K562 (cell line): ENCODE measurements around the gene VEGFB. TPM values are rescaled to one million over a fixed set of nuclear protein-coding genes. Genes with fewer than 3 reads are reported as not detected.

Experiments
- ATAC-seq: fragments of 200-7000 bp; cut with Tn5 transposase; 3 replicates; pipeline ENCODE4 v1.9.1; 2020; ENCODE audit warnings: moderate library complexity
- BruUV-seq: library from RNA; stranded (reverse); fragments of 400-500 nt; replicated peaks from 2 replicates; lab custom pipeline; 2021; lab: Mats Ljungman, UMichigan
- CTCF ChIA-PET: fragments of 300-600 bp; formaldehyde crosslinking; extraction: SDS; loops from one replicate; lab custom pipeline; 2021; ENCODE audit warnings: low intra/inter-chr PET ratio; lab: Yijun Ruan, JAX
- POLR2A ChIA-PET: fragments of 300-600, 350-650 bp; sonication (Branson Sonifier 250); formaldehyde crosslinking; extraction: SDS; loops from one replicate; lab custom pipeline; 2021; ENCODE audit warnings: antibody characterized with exemption, inconsistent platforms; lab: Yijun Ruan, JAX
- DNase-seq, 4 experiments: peaks; one replicate each; pipeline versions ENCODE4 v3.0.0 to v3.0.0-alpha.2; 2011 to 2018; ENCODE audit warnings: low spot score in 3 of 4, mixed read lengths in 3 of 4; ENCODE audit errors: extremely low read depth in 1 of 4
- FAIRE-seq: peaks from 2 replicates; lab custom pipeline; 2011; peaks lifted over from hg19 to GRCh38; lab: Jason Lieb, UNC
- H2AFZ ChIP-seq: 2 replicates; pipeline ENCODE4 v1.6.0; 2011; ENCODE audit warnings: low read depth, low read length, control low read depth, inconsistent platforms
- H3K27ac ChIP-seq: fragments of 200-600 bp; 3 replicates; pipeline ENCODE4 v1.8.0; 2011; ENCODE audit warnings: low read depth, mild to moderate bottlenecking, control low read depth, inconsistent platforms, low read length, moderate library complexity, mixed read lengths; ENCODE audit errors: extremely low read depth
- H3K27me3 ChIP-seq, 2 experiments: fragments of 300-600 bp in 1 of 2; 2 replicates in 1 of 2; 3 replicates in 1 of 2; pipeline versions ENCODE4 v1.6.0 to v1.8.0; 2011; ENCODE audit warnings: inconsistent platforms in 2 of 2, low read length in 2 of 2, mild to moderate bottlenecking in 1 of 2, mixed read lengths in 1 of 2, moderate library complexity in 1 of 2; ENCODE audit not compliant: control insufficient read depth in 2 of 2, insufficient read depth in 2 of 2
- H3K36me3 ChIP-seq: fragments of 300-600 bp; 3 replicates; pipeline ENCODE4 v1.8.0; 2011; ENCODE audit warnings: mild to moderate bottlenecking, low read length, inconsistent platforms; ENCODE audit not compliant: control insufficient read depth, insufficient read depth
- H3K4me1 ChIP-seq, 2 experiments: fragments of 200-600 bp in 1 of 2; replicated peaks in 1 of 2; 2 replicates in 1 of 2; 3 replicates in 1 of 2; pipeline versions ENCODE4 v1.5.1 to v1.8.0; 2011; ENCODE audit warnings: inconsistent platforms in 2 of 2, low read length in 2 of 2, mild to moderate bottlenecking in 1 of 2, mixed read lengths in 1 of 2, moderate library complexity in 1 of 2; ENCODE audit not compliant: control insufficient read depth in 2 of 2, insufficient read depth in 2 of 2
- H3K4me2 ChIP-seq: 2 replicates; pipeline ENCODE4 v1.6.1; 2011; ENCODE audit warnings: low read length, control low read depth, inconsistent platforms, mixed read lengths; ENCODE audit not compliant: insufficient read depth
- H3K4me3 ChIP-seq: fragments of 200-600 bp; sonication (generic), shearing (Covaris generic); 2 replicates; pipeline ENCODE4 v1.5.1; 2016; ENCODE audit warnings: control low read depth, inconsistent platforms
- H3K79me2 ChIP-seq: fragments of 200-600 bp; 3 replicates; pipeline ENCODE4 v1.8.0; 2011; ENCODE audit warnings: low read length, inconsistent platforms; ENCODE audit not compliant: control insufficient read depth, insufficient read depth
- H3K9ac ChIP-seq, 2 experiments: 2 replicates each; pipeline versions ENCODE4 v1.6.0 to v1.6.1; 2011; ENCODE audit warnings: low read depth in 2 of 2, low read length in 2 of 2, control low read depth in 1 of 2, inconsistent platforms in 1 of 2, mild to moderate bottlenecking in 1 of 2, mixed read lengths in 1 of 2; ENCODE audit not compliant: insufficient read depth in 1 of 2
- H3K9me1 ChIP-seq: one replicate; pipeline ENCODE4 v1.6.0; 2011; ENCODE audit warnings: inconsistent platforms, mild to moderate bottlenecking, low read length, moderate library complexity; ENCODE audit not compliant: control insufficient read depth, insufficient read depth
- H3K9me3 ChIP-seq: replicated peaks from 2 replicates; pipeline ENCODE4 v1.5.1; 2011; ENCODE audit warnings: low read depth, low read length, inconsistent platforms; ENCODE audit not compliant: control insufficient read depth, insufficient read depth
- H4K20me1 ChIP-seq: replicated peaks from 2 replicates; pipeline ENCODE4 v1.6.1; 2011; ENCODE audit warnings: low read length, inconsistent platforms, mixed read lengths; ENCODE audit not compliant: control insufficient read depth, insufficient read depth
- ARHGAP35 ChIP-seq: fragments of 450-650 bp; IDR thresholded peaks from 2 replicates; pipeline ENCODE4 v1.6.1; 2018; ENCODE audit not compliant: partially characterized antibody
- BRCA1 ChIP-seq, 2 experiments: fragments of 450-650 bp in 1 of 2; sonication (generic) in 1 of 2; formaldehyde crosslinking in 1 of 2; IDR thresholded peaks; 2 replicates each; pipeline versions ENCODE4 v1.5.0 to v1.6.1; 2017 to 2020; ENCODE audit warnings: mild to moderate bottlenecking in 1 of 2, missing genetic modification reagents in 1 of 2
- CTCFL ChIP-seq: IDR thresholded peaks from 2 replicates; pipeline ENCODE4 v1.6.1; 2011; ENCODE audit warnings: borderline replicate concordance, low read depth, mild to moderate bottlenecking, moderate library complexity, low read length; ENCODE audit not compliant: insufficient read depth, poor library complexity, severe bottlenecking
- EGR1 ChIP-seq: fragments of 450-650 bp; conservative IDR thresholded peaks from 2 replicates; pipeline ENCODE4 v1.6.1; 2017; ENCODE audit warnings: mild to moderate bottlenecking
- FOXK1 ChIP-seq: sonication (generic); formaldehyde crosslinking; IDR thresholded peaks from 2 replicates; pipeline ENCODE4 v1.8.0; 2022; ENCODE audit warnings: missing genetic modification reagents, mild to moderate bottlenecking, borderline replicate concordance
- LEF1 ChIP-seq: fragments of 450-650 bp; IDR thresholded peaks from 2 replicates; pipeline ENCODE4 v1.6.1; 2016; ENCODE audit warnings: mild to moderate bottlenecking
- RFX7 ChIP-seq: fragments of 250-450 bp; sonication (Bioruptor Pico); IDR thresholded peaks from 2 replicates; pipeline ENCODE4 v1.5.1; 2021; ENCODE audit warnings: mild to moderate bottlenecking
- ZNF507 ChIP-seq: conservative IDR thresholded peaks from 2 replicates; pipeline ENCODE4 v1.6.1; 2017; ENCODE audit warnings: missing genetic modification characterization, missing compliant biosample characterization
- WGBS: fragments of 100-300 bp; shearing (Covaris generic); methylation state at CpG from one replicate; pipeline ENCODE4 v1.1.6; 2016; ENCODE audit warnings: low coverage, mixed read lengths; ENCODE audit not compliant: insufficient coverage; ENCODE audit errors: missing lambda C conversion rate; 5-methylcytosine and 5-hydroxymethylcytosine counted together
- in situ Hi-C: fragments of 300-500 bp; cut with MboI; formaldehyde crosslinking; loops from 4 replicates; pipeline ENCODE4 v1.15.0; 2018; ENCODE audit warnings: inconsistent platforms, mixed read lengths
- intact Hi-C: fragments of 100-400 bp; cut with micrococcal nuclease; formaldehyde crosslinking; loops from 2 replicates; pipeline ENCODE4 v1.14.2; 2022
- polyA plus RNA-seq, 8 experiments: library from polyadenylated mRNA; depleted of rRNA in 4 of 8; stranded (reverse) in 5 of 8; unstranded in 3 of 8; fragments of >200 nt; fragmentation: Nextera tagmentation in 2 of 8; fragmentation: Illumina TruSeq in 1 of 8; extraction: Ambion mirVana in 2 of 8; extraction: Trizol in 1 of 8; gene quantifications; 2 replicates each; pipeline versions ENCODE4 v1.2.1 to v1.2.3, GENCODE V29; 2011 to 2014; ENCODE audit warnings: inconsistent platforms in 1 of 8, missing spikeins in 1 of 8
- total RNA-seq, 7 experiments: library from RNA; depleted of rRNA in 6 of 7; stranded (reverse); fragments of >200 nt in 6 of 7; fragmentation: Illumina TruSeq in 2 of 7; extraction: Trizol in 2 of 7; gene quantifications; 2 replicates each; pipeline versions ENCODE4 v1.2.1 to v1.2.3, GENCODE V29; 2011 to 2021; ENCODE audit warnings: low replicate concordance in 1 of 7
- TF ChIP-seq, protein P1 (sequence below): sonication (generic); formaldehyde crosslinking; IDR thresholded peaks from 2 replicates; pipeline ENCODE4 v1.8.1; 2023; ENCODE audit warnings: mild to moderate bottlenecking, missing genetic modification reagents

The VEGFB gene
- total and polyA plus RNA-seq, 9 of the 15 experiments (the other 6 are each of a cell fraction or from before 2014, with no cell fraction given), result 11.0 to 83.4 (median 25.7) TPM

DNA sequence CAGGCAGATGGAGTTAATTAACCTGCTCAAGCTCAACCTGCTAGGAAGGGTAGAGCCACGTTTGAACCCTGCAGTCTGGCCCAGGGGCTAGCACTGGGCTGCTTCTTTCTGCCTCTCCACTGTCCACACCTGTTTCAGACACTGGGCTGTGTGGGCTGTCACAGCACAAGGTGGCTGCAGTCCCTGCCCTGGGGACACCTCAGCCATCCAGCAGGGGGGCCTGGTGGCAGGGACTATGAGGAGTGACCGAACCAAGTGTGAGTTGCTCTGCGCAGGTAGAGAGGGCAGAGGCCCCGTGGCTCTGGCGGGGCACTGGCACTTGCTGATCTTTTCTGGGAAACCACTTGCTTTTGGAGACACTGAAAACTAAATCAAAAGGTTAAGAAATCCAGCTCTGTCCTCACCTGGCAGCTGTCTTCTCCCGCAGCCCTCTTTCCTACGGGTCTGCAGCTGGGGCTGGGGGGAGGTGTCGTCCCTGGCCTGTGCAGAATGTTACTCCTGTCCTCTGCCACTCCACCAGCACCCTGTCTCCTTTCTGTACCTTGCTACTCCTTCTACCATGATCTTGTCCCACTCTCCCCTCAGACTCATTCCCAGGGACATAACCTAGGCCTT is 44.3 kb downstream of the VEGFB start (continued):
- TF ChIP-seq FOXK1 (CRISPR knock-in tag) (no peak), BRCA1 (IDR thresholded peaks at IDR 0.05) (no peak), BRCA1 (CRISPR knock-in tag; IDR thresholded peaks at IDR 0.05) (no peak), RFX7 (CRISPR knock-in tag) (no peak), EGR1 (no peak)

GRCh38 chr11:64281957-64282770 is 47.8 kb downstream of the VEGFB start:
- WGBS, result 95% methylated on average over 22 of the region's 22 CpGs
- Histone ChIP-seq H3K9ac (no peak overlapping the region; a peak in 1 of 4 replicates), H3K4me2 (no peak overlapping the region), H3K4me3 (no peak overlapping the region), H3K4me1 (peaks cover 7 to 36% of the 10 kb centered on the region in 2 experiments; a peak in 4 of 5 replicates), H3K9me3 (no peaks in the 10 kb centered on the region), H2AFZ (no peak overlapping the region), H4K20me1 (no peaks in the 10 kb centered on the region), H3K27me3 (no peaks in the 10 kb centered on the region), H3K27ac (no peak overlapping the region), H3K79me2 (peaks cover 12% of the 10 kb centered on the region; the same call in 2 of the 3 replicates), H3K9me1 (no peaks in the 10 kb centered on the region), H3K36me3 (peaks cover 11% of the 10 kb centered on the region; the same call in 1 of the 3 replicates)
- FAIRE-seq, result no peak
- DNase-seq, result no peak
- ChIA-PET CTCF (no interaction called here), POLR2A (interaction anchor here (0.7 to 5.1 kb wide), 4 partner anchors 12 to 76 kb away, joined by 3 to 54 read pairs (median 3); partner anchors contain the start of gene FERMT3)
- in situ Hi-C loops, result no loop called here
- TF ChIP-seq, protein P1, sequence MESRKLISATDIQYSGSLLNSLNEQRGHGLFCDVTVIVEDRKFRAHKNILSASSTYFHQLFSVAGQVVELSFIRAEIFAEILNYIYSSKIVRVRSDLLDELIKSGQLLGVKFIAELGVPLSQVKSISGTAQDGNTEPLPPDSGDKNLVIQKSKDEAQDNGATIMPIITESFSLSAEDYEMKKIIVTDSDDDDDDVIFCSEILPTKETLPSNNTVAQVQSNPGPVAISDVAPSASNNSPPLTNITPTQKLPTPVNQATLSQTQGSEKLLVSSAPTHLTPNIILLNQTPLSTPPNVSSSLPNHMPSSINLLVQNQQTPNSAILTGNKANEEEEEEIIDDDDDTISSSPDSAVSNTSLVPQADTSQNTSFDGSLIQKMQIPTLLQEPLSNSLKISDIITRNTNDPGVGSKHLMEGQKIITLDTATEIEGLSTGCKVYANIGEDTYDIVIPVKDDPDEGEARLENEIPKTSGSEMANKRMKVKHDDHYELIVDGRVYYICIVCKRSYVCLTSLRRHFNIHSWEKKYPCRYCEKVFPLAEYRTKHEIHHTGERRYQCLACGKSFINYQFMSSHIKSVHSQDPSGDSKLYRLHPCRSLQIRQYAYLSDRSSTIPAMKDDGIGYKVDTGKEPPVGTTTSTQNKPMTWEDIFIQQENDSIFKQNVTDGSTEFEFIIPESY, result 0 out of 2 replicates have a peak, but pooled peaks have one; percentile 23
- TF ChIP-seq ARHGAP35, result no peak
- no peak for TF ChIP-seq LEF1
- no peak for TF ChIP-seq CTCFL
- no peak for TF ChIP-seq ZNF507 (tag)
- intact Hi-C loops, result no loop called here
- BruUV-seq, result no TSS peak
- no peak for ATAC-seq
